ENCODE data around the gene KIF20B.

The KIF20B gene

GRCh38 chr10:89745903-89746302, 44.5 kb downstream of the KIF20B start:
- H3K36me3 ChIP-seq (ENCODE audit: low read length), result peaks cover 47% of the 10 kb centered on the region

GRCh38 chr10:89750441-89750840, 49.1 kb downstream of the KIF20B start:
- H3K27me3 ChIP-seq (ENCODE audit: low read length), result no peaks in the 10 kb centered on the region
- no peaks in the 10 kb centered on the region for H3K9me2 ChIP-seq (replicated peaks; ENCODE audit: insufficient read depth, low read length)
- no peaks in the 10 kb centered on the region for H4K20me1 ChIP-seq (ENCODE audit: low read depth, low read length)
- H2AFZ ChIP-seq (ENCODE audit: low read depth, low read length, severe bottlenecking), result no peak overlapping the region
- no peak overlapping the region for H3K4me3 ChIP-seq (ENCODE audit: insufficient read depth, low read length, poor library complexity, severe bottlenecking)
- H3F3A ChIP-seq (ENCODE audit: insufficient read depth), result peaks cover 7% of the 10 kb centered on the region; the same call in 1 of the 2 replicates
- peaks cover 44% of the 10 kb centered on the region for H3K36me3 ChIP-seq (ENCODE audit: low read length)
- H3K27ac ChIP-seq (ENCODE audit: low read depth, low read length), result no peak overlapping the region
- no peak for TF ChIP-seq CTCF (IDR thresholded peaks at IDR 0.05; ENCODE audit: insufficient read depth, low read length, poor library complexity, severe bottlenecking)
- TF ChIP-seq EZH2phosphoT487 (conservative IDR thresholded peaks at IDR 0.05; ENCODE audit: low read length), result no peak
- no peak overlapping the region for H3K4me2 ChIP-seq (ENCODE audit: low read depth, low read length, poor library complexity, severe bottlenecking)
- H3K79me2 ChIP-seq (ENCODE audit: insufficient read depth, low read length), result no peaks in the 10 kb centered on the region
- H3K9me3 ChIP-seq (ENCODE audit: insufficient read depth, low read length), result no peaks in the 10 kb centered on the region
- no peak overlapping the region for H3K9ac ChIP-seq (ENCODE audit: low read length)

More at GRCh38 chr10:89745903-89746302, 44.5 kb downstream of the KIF20B start:
- Histone ChIP-seq H3K9me2 (replicated peaks; ENCODE audit: insufficient read depth, low read length) (no peaks in the 10 kb centered on the region), H3F3A (ENCODE audit: insufficient read depth) (0 out of 2 replicates have a peak, but pooled peaks cover 5% of the 10 kb centered on the region), H2AFZ (ENCODE audit: low read depth, low read length, severe bottlenecking) (no peak overlapping the region), H3K79me2 (ENCODE audit: insufficient read depth, low read length) (no peaks in the 10 kb centered on the region), H4K20me1 (ENCODE audit: low read depth, low read length) (no peaks in the 10 kb centered on the region), H3K27ac (ENCODE audit: low read depth, low read length) (no peak overlapping the region), H3K4me2 (ENCODE audit: low read depth, low read length, poor library complexity, severe bottlenecking) (no peak overlapping the region), H3K27me3 (ENCODE audit: low read length) (no peaks in the 10 kb centered on the region), H3K9me3 (ENCODE audit: insufficient read depth, low read length) (no peaks in the 10 kb centered on the region), H3K4me3 (ENCODE audit: insufficient read depth, low read length, poor library complexity, severe bottlenecking) (no peak overlapping the region), H3K9ac (ENCODE audit: low read length) (no peak overlapping the region)
- TF ChIP-seq CTCF (IDR thresholded peaks at IDR 0.05; ENCODE audit: insufficient read depth, low read length, poor library complexity, severe bottlenecking) (no peak), EZH2phosphoT487 (conservative IDR thresholded peaks at IDR 0.05; ENCODE audit: low read length) (no peak)

GRCh38 chr10:89755374-89755773, 54.0 kb downstream of the KIF20B start:
- no peaks in the 10 kb centered on the region for H3K9me3 ChIP-seq (ENCODE audit: insufficient read depth, low read length)
- H3K9ac ChIP-seq (ENCODE audit: low read length), result no peak overlapping the region
- H3F3A ChIP-seq (ENCODE audit: insufficient read depth), result peaks cover 7% of the 10 kb centered on the region; the same call in 1 of the 2 replicates
- H3K36me3 ChIP-seq (ENCODE audit: low read length), result peaks cover 70% of the 10 kb centered on the region
- H4K20me1 ChIP-seq (ENCODE audit: low read depth, low read length), result no peaks in the 10 kb centered on the region
- H3K27ac ChIP-seq (ENCODE audit: low read depth, low read length), result no peak overlapping the region
- H3K27me3 ChIP-seq (ENCODE audit: low read length), result no peaks in the 10 kb centered on the region
- H3K79me2 ChIP-seq (ENCODE audit: insufficient read depth, low read length), result no peaks in the 10 kb centered on the region
- no peak overlapping the region for H3K4me3 ChIP-seq (ENCODE audit: insufficient read depth, low read length, poor library complexity, severe bottlenecking)
- no peaks in the 10 kb centered on the region for H3K9me2 ChIP-seq (replicated peaks; ENCODE audit: insufficient read depth, low read length)
- no peak overlapping the region for H3K4me2 ChIP-seq (ENCODE audit: low read depth, low read length, poor library complexity, severe bottlenecking)
- no peak overlapping the region for H2AFZ ChIP-seq (ENCODE audit: low read depth, low read length, severe bottlenecking)
- no peak for TF ChIP-seq EZH2phosphoT487 (conservative IDR thresholded peaks at IDR 0.05; ENCODE audit: low read length)
- TF ChIP-seq CTCF (IDR thresholded peaks at IDR 0.05; ENCODE audit: insufficient read depth, low read length, poor library complexity, severe bottlenecking), result no peak
